Mucosa of stomach (tissue), 1 donor: Measurements from ENCODE around the gene MRPL41.
"Not testable (repeated sequence)": the region's sequence is repeated elsewhere in the genome, so short reads cannot be mapped to it uniquely, and the experiment has no call there.

Experiments
- H3K27me3 ChIP-seq: one replicate; pipeline ENCODE4 v1.7.0; 2013; ENCODE audit warnings: mild to moderate bottlenecking, low read length; ENCODE audit not compliant: control insufficient read depth, insufficient read depth
- H3K36me3 ChIP-seq: one replicate; pipeline ENCODE4 v1.7.0; 2013; ENCODE audit warnings: low read length; ENCODE audit not compliant: control insufficient read depth, insufficient read depth
- H3K4me1 ChIP-seq: one replicate; pipeline ENCODE4 v1.7.0; 2013; ENCODE audit warnings: mild to moderate bottlenecking, low read length; ENCODE audit not compliant: control insufficient read depth, insufficient read depth
- H3K4me3 ChIP-seq: one replicate; pipeline ENCODE4 v1.7.0; 2013; ENCODE audit warnings: low read length
- H3K9ac ChIP-seq: one replicate; pipeline ENCODE4 v1.7.0; 2013; ENCODE audit warnings: mild to moderate bottlenecking, low read length, moderate library complexity
- H3K9me3 ChIP-seq: one replicate; pipeline ENCODE4 v1.7.0; 2013; ENCODE audit warnings: mild to moderate bottlenecking, low read length, moderate library complexity; ENCODE audit not compliant: control insufficient read depth
- donor health status: Pancreatic carcinoma.

The MRPL41 gene

DNA sequence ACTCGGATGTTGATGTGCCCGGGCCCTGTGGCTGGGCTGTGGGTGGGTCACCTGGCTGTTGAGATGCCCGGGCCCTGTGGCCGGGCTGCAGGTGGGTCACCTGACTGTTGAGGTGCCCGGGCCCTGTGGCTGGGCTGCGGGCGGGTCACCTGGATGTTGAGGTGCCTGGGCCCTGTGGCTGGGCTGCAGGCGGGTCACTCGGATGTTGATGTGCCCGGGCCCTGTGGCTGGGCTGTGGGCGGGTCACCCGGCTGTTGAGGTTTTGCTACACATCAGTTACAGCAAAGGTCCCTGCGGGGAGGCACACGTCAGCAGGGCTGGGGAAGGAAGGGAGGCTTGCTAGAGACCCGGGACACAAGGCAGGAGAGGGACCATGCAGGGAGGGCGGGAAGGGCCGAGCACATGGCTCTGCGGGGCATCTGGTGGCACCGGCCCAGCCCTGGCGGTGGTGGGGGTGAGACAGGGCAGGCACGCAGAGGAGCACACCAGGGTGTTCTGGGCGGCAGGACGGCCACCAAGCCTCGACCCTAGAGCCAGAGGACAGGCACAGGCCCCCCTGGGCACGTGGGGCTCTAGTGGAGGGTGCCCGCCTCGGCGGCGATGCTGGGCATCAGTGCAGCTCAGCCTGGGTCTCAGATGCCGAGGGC is 36.9 kb upstream of the MRPL41 start:
- Histone ChIP-seq H3K36me3 (no peaks in the 10 kb centered on the region), H3K9me3 (no peaks in the 10 kb centered on the region), H3K9ac (no peak overlapping the region), H3K27me3 (no peaks in the 10 kb centered on the region), H3K4me1 (peaks cover 22% of the 10 kb centered on the region), H3K4me3 (no peak overlapping the region)

DNA sequence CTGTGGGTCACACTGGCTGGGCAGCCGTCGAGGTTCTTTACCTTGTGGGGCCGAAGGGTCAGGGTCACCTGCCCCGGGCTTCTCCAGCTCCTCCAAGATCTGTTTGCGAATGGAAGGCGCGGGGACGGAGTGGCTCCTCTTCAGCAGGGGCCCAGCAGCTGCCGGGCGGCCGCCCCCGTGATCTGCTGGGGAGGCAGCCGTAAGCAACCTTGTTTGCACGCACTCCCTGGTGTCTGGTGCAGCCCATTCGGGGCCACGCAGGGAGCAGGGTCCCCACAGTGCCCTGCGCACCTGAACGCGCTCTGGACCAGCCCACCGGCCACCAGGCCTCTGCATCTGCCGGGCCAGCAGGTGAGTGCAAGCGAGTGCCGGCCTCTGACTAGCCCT is 36.3 kb upstream of the MRPL41 start:
- Histone ChIP-seq H3K36me3 (no peaks in the 10 kb centered on the region), H3K4me1 (peaks cover 22% of the 10 kb centered on the region), H3K9ac (no peak overlapping the region), H3K4me3 (no peak overlapping the region), H3K27me3 (no peaks in the 10 kb centered on the region), H3K9me3 (no peaks in the 10 kb centered on the region)

DNA sequence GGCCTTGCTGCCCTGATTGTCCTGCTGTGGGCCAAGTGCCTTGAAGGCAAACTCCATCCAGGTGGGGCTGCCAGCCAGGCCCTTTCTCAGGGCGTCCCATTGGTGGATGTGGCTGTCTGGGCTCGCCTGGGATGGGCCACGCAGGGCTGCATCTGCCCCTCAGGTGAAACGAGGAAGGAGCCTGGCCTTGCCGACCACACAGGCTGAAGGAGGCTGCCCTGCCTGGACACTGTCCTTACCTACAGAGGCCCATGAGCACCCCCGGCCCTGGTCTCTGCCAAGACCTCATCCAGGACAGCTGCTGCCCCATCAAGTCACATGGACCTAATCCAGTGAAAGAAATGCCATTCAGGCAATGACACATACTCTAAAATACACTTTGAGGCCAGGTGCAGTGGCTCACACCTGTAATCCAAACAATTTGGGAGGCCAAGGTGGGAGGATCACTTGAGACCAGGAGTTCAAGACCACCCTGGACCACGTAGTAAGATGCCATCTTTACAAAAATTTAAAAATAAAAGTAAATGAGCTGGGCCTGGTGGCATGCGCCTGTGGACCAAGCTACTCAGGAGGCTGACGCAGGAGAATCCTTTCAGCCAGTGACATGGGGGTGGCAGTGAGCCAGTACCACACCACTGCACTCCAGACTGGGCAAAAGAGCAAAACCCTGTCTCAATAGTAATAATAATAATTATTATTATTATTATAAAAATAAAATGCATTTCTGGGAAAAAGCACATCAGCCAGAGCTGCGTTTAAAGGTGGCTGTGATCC is 35.3 kb upstream of the MRPL41 start:
- no peaks in the 10 kb centered on the region for H3K9me3 ChIP-seq
- H3K4me3 ChIP-seq, result no peak overlapping the region
- H3K27me3 ChIP-seq, result no peaks in the 10 kb centered on the region
- H3K4me1 ChIP-seq, result peaks cover 22% of the 10 kb centered on the region
- H3K36me3 ChIP-seq, result peaks cover 5% of the 10 kb centered on the region
- no peak overlapping the region for H3K9ac ChIP-seq

DNA sequence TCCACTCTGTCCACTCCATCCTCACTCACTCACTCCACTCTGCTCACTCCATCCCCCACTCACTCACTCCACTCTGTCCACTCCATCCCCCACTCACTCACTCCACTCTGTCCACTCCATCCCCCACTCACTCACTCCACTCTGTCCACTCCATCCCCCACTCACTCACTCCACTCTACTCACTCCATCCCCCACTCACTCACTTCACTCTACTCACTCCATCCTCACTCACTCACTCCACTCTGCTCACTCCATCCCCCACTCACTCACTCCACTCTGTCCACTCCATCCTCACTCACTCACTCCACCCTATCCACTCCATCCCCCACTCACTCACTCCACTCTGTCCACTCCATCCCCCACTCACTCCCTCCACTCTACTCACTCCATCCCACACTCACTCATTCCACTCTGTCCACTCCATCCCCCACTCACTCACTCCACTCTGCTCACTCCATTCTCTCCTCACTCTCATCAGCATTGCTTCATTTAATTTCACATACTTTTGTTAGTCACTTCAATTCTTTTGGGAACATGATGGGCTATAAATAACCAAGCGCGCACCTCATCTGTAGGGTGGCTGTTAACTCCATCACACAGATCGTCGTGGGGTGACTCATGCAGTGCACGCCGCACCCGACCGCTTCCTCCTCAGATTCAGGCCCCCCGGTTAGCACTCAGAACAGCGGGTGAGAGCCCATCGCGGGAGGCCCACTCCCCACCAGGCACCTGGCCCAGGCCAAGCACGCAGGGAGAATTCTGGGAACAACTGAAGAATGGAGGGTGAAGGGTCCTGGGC is 32.8 kb upstream of the MRPL41 start:
- not testable (repeated sequence) for H3K4me3 ChIP-seq, H3K4me1 ChIP-seq, H3K9ac ChIP-seq, H3K9me3 ChIP-seq, H3K27me3 ChIP-seq, H3K36me3 ChIP-seq

DNA sequence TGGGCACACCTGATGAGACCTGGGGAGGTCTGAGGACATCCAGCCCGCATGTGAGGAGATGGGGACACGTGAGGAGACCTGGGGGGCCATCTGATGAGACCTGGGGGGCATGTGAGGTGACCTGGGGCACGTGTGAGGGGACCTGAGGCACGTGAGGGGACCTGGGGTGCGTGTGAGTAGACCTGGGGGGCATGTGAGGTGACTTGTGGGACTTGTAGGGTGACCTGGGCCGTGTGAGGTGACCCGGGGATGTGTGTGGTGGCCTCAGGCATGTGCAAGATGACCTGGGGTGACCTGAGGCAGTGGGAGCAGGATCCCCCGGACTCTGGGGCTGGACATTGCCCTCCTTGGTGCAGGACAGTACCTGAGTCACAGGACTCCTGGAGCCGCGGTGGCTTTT is 32.1 kb upstream of the MRPL41 start:
- H3K9me3 ChIP-seq, result no peaks in the 10 kb centered on the region
- H3K4me1 ChIP-seq, result peaks cover 8% of the 10 kb centered on the region

DNA sequence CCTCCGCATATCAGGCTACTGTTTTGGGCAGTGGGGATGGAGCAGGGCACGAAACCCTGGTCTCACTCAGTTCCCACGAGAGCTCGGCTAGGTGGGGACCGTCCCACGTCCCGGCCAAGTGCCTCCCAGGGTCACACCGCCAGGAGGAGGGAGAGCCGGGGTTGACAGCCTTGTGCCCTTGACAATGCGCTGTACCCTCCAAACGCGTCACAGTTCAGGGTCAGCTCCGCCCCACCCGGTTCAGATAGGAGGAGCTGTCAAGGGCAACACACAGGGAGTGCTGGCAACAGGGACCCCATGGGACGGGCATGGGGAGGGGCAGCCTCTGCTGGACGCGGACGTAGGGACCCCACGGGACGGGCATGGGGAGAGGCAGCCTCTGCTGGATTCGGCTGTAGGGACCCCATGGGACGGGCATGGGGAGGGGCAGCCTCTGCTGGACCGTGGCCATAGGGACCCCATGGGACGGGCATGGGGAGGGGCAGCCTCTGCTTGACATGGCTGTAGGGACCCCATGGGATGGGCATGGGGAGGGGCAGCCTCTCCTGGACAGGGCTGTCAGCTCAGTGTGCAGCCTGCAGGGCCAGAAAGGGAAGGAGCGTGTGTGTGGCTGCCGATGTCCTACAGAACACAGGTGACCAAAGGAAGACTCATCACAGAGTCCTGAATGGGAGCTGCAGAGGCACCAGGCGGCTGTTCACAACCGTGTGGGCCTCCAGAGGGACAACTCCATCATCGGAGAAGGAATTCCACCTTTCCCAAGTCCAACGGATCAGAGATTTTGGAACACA is 30.9 kb upstream of the MRPL41 start:
- Histone ChIP-seq H3K36me3 (peaks cover 6% of the 10 kb centered on the region), H3K9ac (no peak overlapping the region), H3K9me3 (no peaks in the 10 kb centered on the region), H3K4me3 (no peak overlapping the region), H3K27me3 (no peaks in the 10 kb centered on the region), H3K4me1 (no peaks in the 10 kb centered on the region)

More for the DNA sequence above, 32.1 kb upstream of the MRPL41 start:
- peaks cover 6% of the 10 kb centered on the region for H3K36me3 ChIP-seq
- no peaks in the 10 kb centered on the region for H3K27me3 ChIP-seq
- H3K4me3 ChIP-seq, result no peak overlapping the region
- H3K9ac ChIP-seq, result no peak overlapping the region

DNA sequence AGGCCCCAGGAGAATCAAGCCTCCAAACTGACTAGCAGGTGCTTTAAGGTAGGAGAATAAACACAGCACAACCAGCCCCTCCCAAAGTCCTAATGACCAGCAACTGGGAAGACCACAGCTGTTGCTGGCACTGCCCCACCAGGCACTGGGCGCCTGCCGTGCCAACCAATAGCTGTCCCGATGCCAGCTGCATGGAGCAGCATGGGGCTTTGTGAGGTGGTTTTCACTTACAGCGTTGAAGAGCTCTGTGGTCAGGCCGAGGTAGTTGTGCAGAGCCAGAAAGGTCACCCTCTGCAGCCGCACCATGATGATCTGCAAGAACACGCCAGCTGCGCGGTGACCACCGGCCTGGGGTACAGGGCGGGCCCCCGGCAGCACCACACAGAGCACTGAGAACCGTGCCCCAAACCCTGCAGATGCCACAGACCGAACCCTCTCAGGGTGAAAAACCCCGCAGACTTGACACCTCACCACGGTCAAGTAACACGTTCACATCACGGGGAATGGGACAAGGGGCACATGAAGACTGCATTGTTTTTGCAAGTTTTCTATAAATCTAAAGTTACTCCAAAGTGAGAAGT is 30.2 kb upstream of the MRPL41 start:
- Histone ChIP-seq H3K4me1 (no peaks in the 10 kb centered on the region), H3K9me3 (no peaks in the 10 kb centered on the region), H3K9ac (no peak overlapping the region), H3K4me3 (no peak overlapping the region), H3K27me3 (no peaks in the 10 kb centered on the region), H3K36me3 (peaks cover 6% of the 10 kb centered on the region)

DNA sequence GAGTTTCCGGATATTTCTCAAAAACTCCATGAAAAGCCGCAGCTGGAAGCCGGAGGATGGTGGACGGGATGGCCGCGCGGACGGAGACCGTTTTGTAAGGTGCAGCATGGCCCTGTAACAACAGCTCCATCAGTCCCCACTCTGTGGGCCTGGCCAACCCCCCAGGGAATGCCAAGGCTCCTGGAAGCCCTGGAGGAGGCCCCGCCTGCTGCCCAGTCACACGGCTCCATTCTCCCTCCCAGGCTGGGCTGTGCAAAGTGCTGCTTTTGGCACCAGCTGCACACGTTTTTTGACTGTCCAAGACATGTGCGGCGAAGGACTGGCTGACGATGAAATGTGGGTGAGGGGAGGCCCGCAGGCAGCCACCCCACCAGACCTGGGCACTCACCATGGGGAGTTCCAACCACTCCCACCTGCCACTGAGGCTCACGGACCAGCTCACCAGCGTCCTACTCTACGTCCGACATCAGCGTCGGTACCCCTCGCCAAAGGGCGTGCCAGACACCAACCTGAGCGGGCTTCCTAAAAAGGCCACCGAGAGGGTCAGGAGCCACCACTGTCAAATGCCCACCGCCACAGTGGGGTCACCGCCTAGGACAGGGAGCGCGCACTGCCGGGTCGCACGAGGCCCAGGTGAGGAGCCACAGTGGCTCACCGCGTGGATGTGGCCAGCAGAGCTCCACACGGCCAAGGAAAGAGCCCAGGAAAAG is 28.8 kb upstream of the MRPL41 start:
- no peaks in the 10 kb centered on the region for H3K27me3 ChIP-seq
- H3K4me1 ChIP-seq, result no peaks in the 10 kb centered on the region
- no peak overlapping the region for H3K4me3 ChIP-seq
- H3K9ac ChIP-seq, result no peak overlapping the region
- H3K9me3 ChIP-seq, result no peaks in the 10 kb centered on the region
- peaks cover 6% of the 10 kb centered on the region for H3K36me3 ChIP-seq

DNA sequence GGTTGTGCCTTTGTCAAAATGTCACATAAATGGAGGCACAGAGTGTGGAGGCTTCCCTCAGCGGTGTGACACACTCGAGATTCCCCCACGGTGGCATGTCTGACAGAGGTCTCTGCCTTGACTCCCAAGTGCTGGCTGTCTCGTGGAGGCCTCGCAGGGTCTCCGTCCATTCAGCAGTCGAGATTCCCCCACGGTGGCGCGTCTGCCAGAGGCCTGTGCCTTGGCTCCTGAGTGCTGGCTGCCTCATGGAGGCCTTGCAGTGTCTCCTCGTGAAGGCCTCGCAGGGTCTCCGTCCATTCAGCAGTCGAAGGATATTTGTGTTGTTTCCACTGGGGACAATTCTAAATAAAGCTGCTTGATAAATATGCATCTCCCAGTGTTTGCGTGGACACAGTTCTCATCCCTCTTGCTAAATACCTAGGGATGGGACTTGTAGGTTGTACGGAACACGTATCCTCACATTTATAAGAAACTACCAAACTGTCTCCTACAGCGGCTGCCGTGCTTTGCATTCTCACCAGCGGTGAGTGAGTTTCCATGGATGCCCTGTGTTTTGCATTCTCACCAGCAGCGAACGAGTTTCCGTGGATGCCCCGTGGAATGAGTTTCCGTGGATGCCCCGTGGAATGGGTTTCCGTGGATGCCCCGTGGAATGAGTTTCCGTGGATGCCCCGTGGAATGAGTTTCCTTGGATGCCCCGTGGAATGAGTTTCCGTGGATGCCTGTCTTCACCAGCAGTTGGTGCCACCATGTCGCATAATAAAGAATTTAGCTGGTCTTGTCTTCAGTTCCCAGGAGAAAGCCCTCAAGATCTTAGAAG is 27.3 kb upstream of the MRPL41 start:
- no peak overlapping the region for H3K9ac ChIP-seq
- no peaks in the 10 kb centered on the region for H3K9me3 ChIP-seq
- no peak overlapping the region for H3K4me3 ChIP-seq
- H3K27me3 ChIP-seq, result no peaks in the 10 kb centered on the region
- H3K36me3 ChIP-seq, result peaks cover 6% of the 10 kb centered on the region
- no peaks in the 10 kb centered on the region for H3K4me1 ChIP-seq

DNA sequence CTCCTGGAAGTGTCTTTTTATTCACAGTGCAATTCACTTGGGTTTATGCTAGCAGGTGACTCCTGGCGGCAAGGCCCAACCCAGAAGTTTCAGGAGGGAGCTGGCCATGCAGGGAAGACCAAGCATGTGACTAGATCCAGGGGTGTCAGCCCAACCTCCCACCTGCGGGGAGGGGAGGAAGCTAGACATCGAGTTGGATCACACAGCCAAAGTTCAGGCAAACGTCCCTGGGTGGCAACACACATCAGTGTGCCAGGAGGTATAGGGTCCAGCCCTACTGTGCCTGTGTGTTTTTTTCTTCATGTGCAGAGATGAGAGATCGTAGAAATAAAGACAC is 26.7 kb upstream of the MRPL41 start:
- H3K27me3 ChIP-seq, result no peaks in the 10 kb centered on the region
- H3K9me3 ChIP-seq, result no peaks in the 10 kb centered on the region
- no peaks in the 10 kb centered on the region for H3K4me1 ChIP-seq
- peaks cover 6% of the 10 kb centered on the region for H3K36me3 ChIP-seq
- no peak overlapping the region for H3K9ac ChIP-seq
- H3K4me3 ChIP-seq, result no peak overlapping the region
